GM18511 (cell line): ENCODE results near the gene AGBL4.

Experiments used
- ATAC-seq: cut with Tn5 transposase; IDR thresholded peaks from one replicate; pipeline ENCODE4 v1.9.1; 2021; ENCODE audit warnings: mild to moderate bottlenecking, moderate library complexity; ENCODE audit not compliant: unreplicated experiment

AGBL4 gene

DNA sequence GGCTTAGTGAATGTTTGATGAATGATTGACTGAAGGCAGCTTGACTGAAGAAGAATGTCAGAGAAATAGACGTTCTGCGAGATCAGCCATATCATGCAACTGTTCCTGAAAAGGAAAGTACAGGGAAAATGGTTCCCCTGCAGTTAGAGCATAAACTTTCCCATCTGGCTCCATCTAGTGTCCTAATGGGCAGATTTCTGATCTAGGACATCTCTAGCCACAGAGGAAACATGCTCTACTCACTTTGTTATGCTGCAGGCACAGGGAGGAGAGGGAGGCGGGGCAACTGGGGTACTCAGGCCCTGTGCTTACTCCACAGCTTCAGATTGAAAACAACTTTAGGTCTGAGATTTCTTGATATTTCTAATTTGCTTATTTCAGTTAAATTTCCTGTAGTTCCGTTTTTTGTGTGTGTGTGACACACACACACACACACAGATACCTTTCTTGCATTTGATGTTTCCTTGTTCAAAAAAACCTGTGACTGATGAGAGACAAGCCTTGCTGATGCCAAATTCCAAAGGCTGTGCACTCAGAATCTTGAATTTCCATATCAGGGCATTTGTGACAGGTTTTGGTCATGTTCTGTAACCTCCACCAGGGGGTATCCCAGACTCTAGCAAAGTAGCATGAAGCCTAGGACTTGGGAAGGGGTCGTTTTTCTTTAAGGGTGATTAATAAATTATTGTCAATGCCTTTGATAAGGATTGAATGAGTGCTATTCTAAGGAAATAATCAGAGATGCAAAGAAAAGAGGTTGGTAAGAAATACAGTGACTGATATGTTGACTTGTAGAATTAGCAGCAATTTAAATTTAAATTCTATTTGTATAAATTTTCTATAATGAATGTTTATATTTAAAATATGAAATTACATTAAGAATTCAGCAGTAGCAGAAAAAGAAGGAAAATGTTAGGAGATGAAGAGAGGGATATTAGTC lies 1107.4 kb downstream of the AGBL4 start:
- ATAC-seq: no peak

GRCh38 chr1:48908606-48909005 lies 1115.1 kb downstream of the AGBL4 start:
- no peak for ATAC-seq

- no peak for ATAC-seq
Observed at GRCh38 chr1:48906729-48907128, 1117.0 kb downstream of the AGBL4 start.

- ATAC-seq: no peak
Observed at GRCh38 chr1:48906164-48906563, 1117.6 kb downstream of the AGBL4 start.

GRCh38 chr1:48903291-48903690 lies 1120.5 kb downstream of the AGBL4 start:
- ATAC-seq: no peak

- ATAC-seq: no peak
Observed at GRCh38 chr1:48898894-48899293, 1124.9 kb downstream of the AGBL4 start.

- ATAC-seq: no peak
Observed at GRCh38 chr1:48889615-48890014, 1134.1 kb downstream of the AGBL4 start.

- ATAC-seq: no peak
Observed at GRCh38 chr1:48889082-48889481, 1134.7 kb downstream of the AGBL4 start.

GRCh38 chr1:48887796-48888195 lies 1136.0 kb downstream of the AGBL4 start:
- ATAC-seq: no peak

DNA sequence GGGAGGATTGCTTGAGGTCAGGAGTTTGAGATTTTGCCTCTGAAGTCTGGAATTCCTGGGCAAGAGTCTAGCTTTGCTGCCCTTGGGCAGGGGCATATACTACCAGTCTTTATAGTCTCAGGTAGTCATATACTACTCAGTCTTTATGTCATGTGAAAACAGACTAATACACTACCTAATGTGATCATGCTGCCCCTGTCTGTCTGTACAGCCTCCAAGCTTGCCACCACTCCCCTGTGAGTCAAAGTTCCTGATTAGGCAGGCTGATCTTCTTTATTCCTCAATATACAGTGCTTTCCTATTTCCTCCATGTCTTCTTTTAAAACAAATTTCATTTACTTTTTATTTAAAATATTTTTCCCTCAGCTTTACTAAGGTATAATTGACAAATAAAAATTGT lies 1141.7 kb downstream of the AGBL4 start:
- no peak for ATAC-seq

DNA sequence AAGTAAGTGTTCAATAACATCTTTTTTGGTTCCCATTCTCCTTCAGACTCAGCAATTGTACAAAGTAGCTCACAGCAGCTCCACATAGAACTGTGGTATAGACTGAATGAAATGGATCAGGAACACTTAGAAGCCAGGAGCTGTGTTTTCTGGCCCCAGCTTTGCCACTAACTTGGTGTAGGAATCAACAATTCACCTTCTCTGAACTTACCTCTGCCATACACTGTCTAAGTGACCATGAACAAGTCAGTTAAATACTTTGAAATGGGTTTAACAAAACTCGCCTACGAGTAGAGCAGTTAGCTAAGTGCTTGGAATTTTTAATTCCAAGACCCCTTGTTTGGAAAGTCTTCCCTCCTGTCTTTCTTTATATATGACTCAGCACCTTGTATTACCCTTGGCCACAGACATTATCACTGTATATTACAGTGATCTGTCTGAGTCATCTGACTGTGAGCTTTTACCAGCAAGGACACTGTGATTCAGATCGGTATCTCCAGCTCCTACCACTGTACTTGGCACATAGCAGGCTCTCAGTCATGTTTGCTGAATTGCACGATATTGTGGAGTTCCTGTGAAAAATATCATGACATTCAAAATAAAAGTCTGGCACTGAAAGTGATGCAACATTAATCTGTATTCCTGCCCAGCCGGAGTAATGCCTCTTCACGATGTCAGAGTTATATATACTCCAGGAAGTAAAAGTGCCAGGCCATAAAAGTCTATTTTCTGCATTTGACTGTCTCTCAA lies 1145.4 kb downstream of the AGBL4 start:
- no peak for ATAC-seq

- no peak for ATAC-seq
Observed at GRCh38 chr1:48876330-48876785, 1147.4 kb downstream of the AGBL4 start.

GRCh38 chr1:48875552-48876329 lies 1148.0 kb downstream of the AGBL4 start:
- ATAC-seq: no peak

DNA sequence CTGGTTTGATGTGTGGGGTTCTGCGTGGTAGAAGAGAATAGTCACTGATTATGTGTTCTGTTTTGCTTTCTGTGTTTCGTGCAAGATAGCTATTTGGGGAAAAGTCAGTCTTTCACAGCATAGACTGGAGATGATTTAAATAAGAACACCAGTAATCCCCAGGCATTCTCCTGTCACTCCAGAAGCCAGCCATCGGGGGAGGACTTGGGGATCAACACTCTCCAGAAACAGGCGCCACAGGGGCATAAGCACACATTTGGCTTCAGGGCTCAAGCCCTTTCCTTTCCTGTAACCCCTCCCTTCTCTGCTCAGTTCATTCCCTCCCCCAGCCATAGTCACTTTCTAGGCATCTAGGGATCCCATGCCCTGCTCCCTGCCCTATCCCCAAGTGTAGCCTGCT lies 1149.8 kb downstream of the AGBL4 start:
- ATAC-seq: no peak

GRCh38 chr1:48870596-48870995 lies 1153.2 kb downstream of the AGBL4 start:
- ATAC-seq: no peak

DNA sequence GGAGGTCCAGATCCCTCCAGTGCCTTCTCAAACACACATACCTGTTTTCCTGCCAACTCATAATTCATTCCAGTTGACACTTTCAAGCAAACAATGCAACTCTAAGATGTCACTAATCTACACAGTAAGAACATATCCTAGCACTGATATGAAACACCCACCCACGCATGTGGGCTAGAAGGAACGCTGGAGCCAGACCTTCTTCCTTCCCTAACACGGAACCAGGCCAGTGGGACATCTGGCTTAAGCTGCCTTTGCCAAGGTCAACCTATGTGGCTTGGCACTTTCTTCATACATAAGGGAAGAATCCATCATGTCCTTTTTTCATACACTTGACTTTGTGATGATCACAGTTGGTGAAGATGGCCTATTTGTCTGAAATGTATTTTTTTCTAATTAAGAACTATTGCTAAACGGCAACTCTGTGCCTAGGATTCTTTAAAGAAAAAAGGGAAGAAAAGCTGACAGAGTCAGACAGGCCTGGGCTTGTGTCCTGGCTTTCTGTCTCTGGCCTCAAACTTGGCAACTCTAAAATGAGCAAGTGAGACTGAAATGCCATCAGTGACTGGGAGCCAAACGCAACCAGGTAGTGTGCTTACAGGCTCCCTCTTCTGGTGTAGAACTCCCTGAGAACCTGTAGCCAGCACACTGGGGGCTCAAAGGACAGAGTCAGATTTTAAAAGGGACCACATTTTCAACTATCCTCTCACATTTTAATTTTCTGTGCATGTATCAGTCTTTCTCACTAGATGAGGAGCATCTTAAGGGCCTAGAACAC lies 1154.4 kb downstream of the AGBL4 start:
- no peak for ATAC-seq

- no peak for ATAC-seq
Observed at GRCh38 chr1:48864913-48865312, 1158.8 kb downstream of the AGBL4 start.

GRCh38 chr1:48859456-48859855 lies 1164.3 kb downstream of the AGBL4 start:
- no peak for ATAC-seq

DNA sequence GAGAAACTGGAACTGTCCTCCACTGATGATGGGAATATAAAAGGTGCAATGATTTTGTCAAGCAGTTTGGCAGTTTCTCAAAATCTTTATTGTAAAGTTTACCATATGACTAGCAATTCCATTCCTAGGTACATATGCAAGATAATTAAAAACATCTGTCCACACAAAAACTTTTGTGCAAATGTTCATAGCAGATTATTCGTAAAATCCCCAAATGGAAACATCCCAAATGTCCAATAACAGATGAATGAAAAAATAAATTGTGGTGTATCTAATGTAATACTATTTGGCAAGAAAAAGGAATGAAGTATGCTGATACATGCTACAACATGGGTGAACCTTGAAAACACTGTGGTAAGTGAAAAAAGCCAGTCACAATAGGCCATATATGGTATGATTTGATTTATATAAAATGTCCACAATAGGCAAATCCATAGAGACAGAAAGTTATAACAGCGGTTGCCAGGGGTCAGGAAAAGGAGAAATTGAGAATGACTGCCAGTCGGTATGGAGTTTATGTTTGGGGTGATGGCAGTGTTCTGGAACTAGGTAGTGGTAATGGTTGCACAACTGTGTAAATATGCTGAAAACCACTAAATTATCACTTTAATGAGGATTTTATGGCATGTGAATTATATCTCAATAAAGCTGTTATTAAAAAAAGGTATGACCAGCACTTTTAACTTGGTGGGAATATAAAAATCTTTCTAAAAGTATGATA lies 1165.4 kb downstream of the AGBL4 start:
- no peak for ATAC-seq

DNA sequence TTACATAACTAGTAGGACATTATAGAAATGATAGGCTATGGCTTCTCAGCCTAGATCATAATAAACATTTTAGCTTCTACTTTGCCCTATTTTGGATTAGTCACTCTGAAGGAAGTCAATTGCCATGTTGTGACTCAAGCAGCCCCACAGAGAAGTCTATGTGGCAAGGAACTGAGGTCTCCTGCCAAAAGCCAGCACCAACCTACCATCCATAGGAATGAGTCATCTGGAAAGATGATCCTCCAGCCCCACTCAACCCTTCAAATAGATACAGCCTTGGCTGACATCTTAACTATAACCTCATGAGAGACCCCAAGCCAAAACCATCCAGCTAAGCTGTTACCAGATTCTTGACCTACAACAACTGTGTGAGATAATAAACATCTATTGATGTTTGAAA lies 1170.7 kb downstream of the AGBL4 start:
- ATAC-seq: no peak
